Renal cortical epithelial cell (primary cell): Measurements from ENCODE around the gene TINCR. TPM values are rescaled to one million over a fixed set of nuclear protein-coding genes. Genes with fewer than 3 reads are reported as not detected.

Source experiments
- DNase-seq: peaks from one replicate; pipeline ENCODE4 v3.0.0-alpha.2; 2011; ENCODE audit warnings: low read depth
- total RNA-seq: library from RNA; depleted of rRNA; stranded (reverse); fragments of >200 nt; gene quantifications from 2 replicates; pipeline ENCODE4 v1.2.3, GENCODE V29; 2014

The TINCR gene
- total RNA-seq, 1 donor from 2014 or later: not detected

DNA sequence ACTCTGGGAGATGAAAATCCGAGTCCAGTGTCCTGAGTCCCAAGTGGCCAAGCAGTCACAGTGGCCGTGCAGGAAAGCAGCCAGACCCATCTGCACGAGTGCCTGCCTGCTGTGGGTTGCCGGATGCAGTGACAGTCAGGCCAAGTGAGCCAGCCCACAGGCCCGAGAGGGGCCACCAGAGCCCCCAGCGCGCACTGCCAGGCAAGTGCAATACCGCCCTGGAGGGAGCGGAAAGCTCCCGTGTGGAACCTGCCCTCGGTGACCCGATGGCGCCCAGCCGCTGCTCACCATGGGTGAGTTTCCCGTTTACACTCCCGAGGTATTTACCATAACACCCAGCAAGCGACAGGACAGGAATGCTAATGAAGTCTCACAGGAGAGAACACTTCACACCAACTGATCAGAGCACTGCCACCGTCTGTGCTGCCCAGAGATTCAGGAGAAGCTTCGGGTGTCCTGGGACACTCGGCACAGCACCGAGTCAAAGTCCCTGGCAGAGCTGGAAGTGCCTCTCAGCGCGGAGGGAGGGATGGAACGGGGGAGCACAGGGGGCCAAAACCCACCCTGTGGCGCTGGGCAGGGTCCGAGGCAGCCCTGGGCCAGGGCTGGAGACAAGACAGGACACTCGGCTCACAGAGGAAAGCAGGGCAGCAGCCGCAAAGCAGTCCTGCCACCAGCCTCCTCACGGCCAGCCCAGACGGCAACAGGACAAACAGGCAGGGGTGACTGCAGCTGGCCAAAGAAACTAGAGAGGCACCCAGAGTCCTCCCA lies 21.3 kb upstream of the TINCR start:
- no peak for DNase-seq

- no peak for DNase-seq
Observed at GRCh38 chr19:5588441-5588840, 20.7 kb upstream of the TINCR start.

- no peak for DNase-seq
Observed at GRCh38 chr19:5587661-5588060, 19.9 kb upstream of the TINCR start.

DNA sequence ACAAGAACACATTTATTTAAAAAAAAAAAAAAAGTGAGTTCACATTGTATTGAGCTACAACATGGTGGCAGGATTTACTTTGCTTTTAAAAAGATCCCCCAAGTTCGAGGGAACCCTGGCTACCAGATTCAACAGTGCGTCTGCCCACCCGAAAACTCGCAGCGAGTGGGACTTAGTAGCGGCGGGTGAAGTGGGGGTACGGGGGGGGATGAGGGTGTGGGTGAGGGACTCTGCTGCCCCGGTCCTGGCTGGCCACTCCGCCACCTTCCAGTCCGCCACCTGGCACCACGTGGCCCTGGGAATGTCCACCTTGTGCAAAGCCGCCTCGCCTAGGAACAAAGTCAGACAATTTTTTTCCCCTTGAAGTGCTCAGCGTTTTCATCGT lies 19.3 kb upstream of the TINCR start:
- no peak for DNase-seq

DNA sequence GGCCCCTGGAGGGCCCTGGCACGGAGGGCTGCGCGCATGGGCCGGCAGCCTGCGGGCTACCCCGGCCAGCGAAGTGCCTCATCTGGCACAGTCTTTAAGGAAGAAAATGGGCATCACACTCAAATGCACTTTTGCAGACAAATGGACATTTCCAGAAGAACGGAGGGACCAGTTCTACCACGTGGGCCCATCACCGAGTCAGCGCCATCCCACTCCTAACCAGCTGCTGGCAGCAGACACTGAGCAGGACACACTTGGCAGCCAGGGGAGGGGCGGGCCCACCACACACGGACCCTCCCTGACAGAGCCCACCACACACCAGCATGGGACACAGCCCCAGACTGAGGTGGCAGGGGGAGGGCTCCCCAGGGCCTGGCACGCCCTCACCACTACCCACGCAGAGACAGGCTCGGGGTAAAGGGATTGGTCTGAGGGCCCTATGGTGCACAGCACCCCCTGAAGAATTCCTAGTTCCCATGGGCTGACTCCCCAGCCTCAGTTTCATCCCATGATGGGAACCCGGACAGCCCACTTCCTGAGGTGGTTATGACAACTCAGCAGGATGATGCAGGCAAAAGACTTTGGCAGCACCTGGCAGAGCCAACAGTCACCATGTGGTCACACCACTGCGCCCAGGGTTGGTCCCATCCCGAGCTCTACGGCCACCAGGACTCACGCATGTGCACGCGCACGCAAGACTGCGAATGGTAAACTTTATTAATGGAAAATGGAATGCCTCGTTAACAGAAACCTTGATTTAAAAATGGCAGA lies 18.7 kb upstream of the TINCR start:
- DNase-seq: no peak

- no peak for DNase-seq
Observed at GRCh38 chr19:5585461-5586299, 17.9 kb upstream of the TINCR start.

DNA sequence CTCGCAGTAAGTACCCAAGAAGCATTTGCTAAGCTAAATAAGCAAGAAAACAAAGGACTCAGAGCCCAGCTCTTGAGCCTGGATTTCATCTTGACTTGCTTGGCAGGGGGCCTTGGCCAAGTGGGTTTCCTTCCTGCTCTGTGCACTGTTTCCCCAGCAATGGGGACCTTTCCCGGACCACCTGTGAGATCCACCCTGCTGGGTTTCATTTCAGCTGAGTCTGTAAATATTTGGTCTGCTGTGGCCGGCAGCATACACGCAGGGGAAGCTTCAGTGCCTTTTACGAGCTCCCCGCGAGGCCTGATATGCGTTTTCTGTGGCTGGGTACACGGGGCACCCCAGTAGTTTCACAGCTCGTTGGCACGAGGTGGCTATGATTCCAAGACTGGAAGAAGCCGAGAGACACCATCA lies 12.4 kb upstream of the TINCR start:
- no peak for DNase-seq

DNA sequence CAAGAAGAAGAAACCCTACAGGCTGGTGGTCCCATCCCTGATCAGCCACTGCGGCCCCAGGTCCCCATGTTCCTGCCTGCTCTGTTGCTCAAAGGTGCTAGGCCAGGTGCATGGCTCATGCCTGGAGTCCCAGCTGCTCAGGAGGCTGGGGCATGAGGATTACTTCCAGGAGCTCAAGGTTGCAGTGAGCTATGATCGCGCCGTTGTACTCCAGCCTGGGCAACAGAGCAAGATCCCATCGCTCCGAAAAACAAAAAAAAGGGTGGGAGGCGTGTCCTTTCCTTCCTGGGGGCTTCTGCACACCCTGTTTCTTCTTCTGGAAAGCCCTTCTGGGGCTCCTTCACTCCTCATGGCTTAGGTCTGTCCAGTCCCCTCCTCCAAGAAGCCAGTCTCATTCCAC lies 11.9 kb upstream of the TINCR start:
- no peak for DNase-seq

DNA sequence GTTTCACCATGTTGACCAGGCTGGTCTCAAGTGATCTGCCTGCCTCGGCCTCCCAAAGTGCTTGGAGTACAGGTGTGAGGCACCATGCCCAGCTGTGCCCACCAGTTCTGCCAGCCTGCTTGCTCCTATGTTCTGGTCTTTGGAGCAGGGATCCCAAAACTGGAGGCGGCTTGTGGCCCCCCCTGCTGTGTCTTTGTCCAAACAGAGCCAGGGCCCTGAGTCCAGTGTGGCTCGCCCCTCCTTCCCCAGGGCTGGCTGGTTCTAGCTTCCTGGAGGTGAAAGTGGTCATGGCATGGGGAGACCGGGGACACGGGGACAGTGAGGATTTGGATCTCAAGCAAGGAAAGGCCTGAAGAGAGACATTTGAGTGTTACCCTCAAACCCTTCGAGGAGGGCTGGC lies 11.5 kb upstream of the TINCR start:
- DNase-seq: no peak

DNA sequence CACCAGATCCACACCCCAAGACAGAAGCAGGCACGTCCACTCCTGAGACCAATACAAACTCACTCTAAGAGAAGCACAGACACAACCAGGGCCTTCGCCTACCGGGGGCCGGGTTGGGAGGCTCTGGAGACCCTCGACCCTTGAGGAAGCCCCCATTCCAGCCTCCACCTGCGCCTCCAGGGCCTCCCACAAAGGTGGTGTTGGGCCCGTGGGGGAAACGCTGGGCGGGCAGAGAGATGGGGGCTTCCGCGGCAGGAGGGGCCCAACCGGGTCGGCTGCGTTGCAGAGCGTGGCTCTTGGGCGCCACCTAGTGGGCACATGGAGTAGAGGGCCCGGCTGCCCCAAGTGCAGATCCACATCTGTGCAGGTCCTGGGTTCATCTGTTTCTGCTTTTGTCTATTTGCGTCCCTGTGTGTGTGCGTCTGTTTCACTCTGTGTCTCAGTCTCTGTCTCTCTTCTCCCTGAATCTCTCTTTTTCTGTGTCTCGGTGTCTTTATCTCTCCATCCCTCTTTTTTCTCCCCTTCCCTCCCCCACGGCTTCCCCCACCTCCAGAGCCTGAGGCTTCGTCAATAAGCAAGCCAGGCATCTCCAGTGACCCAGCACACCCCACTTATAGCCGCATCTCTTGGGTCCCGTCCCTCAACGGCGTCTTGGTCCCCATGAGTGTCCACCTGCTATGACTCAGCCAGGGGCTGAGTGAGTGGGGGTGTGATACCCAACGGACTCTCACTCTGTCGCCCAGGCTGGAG lies 10.5 kb upstream of the TINCR start:
- no peak for DNase-seq

DNA sequence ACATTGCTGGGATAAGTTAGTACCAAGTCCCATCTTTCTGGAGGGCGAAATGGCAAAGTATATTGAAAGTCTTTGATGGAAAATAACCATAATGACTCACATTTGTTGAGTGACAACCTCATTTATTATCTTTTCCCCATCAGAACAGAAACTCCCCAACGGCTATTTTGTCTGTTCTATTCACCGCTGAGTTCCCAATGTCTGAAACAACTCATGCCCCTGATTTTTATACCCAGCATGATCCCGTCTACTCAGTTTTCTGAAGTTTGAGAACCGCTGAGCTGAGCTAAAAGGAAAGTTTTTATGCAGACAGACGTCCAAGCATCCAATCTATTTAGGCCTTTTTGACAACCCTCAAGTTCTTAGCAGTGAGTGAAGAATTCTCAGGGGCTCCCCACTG lies 7.8 kb upstream of the TINCR start:
- no peak for DNase-seq

GRCh38 chr19:5572556-5573286 lies 5.0 kb upstream of the TINCR start:
- no peak for DNase-seq

DNA sequence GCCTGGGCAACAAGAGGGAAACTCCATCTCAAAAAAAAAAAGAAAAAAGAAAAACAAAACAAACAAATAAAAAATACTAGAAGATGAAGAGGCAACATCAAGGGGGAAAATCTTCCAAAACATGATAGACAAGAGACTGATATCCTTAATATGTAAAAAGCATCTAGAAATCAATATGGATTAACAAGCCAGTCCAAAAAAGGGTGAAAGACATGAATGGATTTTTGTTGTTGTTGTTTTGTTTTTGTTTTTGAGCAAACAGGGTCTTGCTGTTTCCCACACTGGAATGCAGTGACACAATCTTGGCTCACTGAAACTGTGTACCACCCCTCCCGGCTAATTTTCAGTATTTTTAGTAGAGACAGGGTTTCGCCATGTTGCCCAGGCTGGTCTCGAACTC lies 4.0 kb upstream of the TINCR start:
- DNase-seq: no peak

GRCh38 chr19:5567970-5568407 lies 236 bp upstream of the TINCR start:
- no peak for DNase-seq

GRCh38 chr19:5564930-5565329 lies 2.8 kb downstream of the TINCR start:
- DNase-seq: no peak

- DNase-seq: peak; percentile 47
Observed at GRCh38 chr19:5563935-5564612, 3.7 kb downstream of the TINCR start.

DNA sequence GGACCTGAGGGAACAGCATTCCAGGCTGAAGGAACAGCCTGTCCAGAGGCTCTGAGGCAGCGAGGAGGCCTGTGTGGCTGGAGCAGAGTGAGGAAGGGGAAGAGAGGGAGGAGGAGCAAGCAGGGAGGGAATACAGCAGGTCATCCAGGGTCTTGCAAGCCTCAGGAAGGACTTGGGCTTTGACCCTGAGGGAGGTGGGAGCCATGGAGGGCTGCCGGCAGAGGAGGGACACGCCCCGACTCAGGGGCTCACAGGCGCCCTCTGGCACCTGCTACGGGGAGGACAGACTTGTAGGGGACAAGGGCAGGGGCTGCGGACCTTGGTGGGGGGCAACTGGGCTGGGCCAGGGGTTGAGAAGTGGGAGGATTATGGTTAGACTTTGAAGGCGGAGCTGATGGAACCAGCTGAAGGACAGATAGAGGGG lies 4.7 kb downstream of the TINCR start:
- DNase-seq: no peak

DNA sequence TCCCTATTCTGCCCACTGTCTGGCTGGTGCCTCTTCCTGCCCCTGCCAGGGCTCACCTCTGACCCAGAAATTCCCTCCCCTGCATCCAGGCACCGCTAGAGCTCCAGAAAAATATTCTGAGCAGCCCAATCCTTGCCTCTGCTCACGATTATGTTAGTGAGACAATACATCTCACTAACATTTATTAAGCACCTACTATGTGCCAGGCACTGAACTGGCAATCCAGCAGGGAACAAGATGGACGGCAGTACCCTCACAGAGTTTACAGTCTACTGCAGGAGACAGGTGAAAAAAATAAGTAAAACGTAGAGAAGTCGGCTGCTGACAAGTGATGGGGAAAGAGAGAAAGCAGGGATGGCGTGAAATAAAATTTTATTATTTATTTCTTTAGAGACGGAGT lies 5.5 kb downstream of the TINCR start:
- no peak for DNase-seq

DNA sequence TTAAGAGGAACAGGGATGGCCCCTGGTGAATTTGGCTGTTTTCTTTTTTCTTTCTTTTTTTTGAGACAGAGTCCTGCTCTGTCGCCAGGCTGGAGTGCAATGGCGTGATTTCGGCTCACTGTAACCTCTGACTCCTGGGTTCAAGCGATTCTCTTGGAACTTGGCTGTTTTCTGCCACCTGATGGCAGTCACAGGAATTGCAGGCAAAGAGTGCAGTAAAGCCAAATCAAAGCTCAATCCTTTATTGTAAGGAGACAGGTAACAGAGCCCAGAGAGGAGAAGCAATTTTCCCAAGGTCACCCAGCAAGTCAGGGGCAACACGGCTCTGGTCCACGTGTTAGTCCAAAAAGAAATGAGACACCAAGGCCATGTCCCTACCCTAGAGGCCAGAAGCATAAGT lies 6.2 kb downstream of the TINCR start:
- no peak for DNase-seq

DNA sequence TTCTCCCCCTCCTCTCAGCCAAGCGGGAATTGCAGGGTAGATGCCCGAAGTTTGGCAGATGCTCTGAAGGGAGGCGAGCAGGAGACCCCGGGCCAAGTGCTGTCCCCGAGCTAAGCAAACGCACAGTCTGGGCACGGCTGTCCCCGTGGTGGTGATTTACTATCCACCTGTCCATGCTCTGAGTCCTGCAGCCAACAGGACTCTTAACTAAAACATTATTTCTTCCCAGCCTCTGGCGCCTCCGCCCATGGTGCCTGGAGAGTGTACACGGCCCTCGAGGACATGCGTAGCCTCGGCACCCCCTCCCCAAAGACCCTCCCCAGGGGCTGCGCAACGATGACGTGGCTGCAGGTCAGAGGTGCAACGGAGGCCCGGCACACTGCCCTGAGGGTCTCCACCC lies 7.6 kb downstream of the TINCR start:
- DNase-seq: no peak

GRCh38 chr19:5559804-5560133 lies 8.0 kb downstream of the TINCR start:
- DNase-seq: no peak
